ENCODE results near the gene SLC18B1.

Gene SLC18B1

DNA sequence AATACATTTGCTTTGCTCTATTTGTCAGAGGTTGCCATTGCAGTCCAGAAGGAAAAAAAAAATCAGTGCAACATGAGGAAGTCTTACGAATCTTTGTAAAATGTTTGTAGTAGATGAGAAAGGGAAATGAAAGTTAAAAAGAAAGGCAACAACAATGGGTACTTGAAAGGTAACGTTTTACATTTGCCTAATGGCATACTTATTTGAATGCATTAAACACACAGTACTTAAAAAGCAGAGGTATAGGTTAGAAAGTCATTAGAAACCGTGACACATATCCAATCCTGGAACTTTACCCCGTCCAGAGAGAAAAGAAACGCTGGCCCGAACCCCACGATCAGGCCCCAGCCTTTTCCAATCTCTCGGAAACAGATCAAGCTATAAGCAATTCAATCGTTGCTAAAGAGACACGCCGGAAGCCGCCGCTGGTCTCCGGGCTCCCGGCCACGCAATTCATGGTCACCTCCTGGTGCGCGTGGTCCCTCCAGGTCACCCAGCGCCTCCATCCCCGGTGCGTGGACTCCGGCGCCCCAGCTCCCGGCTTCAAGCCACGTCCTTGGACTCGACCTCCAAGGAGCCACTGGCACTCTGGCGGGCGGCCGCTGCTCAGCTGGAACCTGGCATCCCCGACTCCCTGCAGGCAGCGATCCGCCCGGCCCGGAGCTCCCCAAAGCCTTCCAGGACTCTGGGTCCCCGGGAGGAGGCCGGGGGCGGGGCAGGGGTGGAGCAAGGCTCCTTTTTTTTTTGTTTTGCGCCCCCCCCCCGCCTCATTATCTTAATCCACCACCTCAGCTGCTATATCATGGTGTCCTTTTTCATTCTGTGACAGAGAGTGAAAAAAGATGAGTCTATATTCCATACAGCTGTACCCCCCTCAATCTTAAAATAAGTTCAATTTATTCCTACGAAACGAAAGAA is at the start of gene SLC18B1:
TSS of gene SLC18B1 (minus strand) at position 687 of the 918 bp plus-strand sequence. CDS start at position 506, 181 bp downstream.
- peak; percentile 64 for DNase-seq

DNA sequence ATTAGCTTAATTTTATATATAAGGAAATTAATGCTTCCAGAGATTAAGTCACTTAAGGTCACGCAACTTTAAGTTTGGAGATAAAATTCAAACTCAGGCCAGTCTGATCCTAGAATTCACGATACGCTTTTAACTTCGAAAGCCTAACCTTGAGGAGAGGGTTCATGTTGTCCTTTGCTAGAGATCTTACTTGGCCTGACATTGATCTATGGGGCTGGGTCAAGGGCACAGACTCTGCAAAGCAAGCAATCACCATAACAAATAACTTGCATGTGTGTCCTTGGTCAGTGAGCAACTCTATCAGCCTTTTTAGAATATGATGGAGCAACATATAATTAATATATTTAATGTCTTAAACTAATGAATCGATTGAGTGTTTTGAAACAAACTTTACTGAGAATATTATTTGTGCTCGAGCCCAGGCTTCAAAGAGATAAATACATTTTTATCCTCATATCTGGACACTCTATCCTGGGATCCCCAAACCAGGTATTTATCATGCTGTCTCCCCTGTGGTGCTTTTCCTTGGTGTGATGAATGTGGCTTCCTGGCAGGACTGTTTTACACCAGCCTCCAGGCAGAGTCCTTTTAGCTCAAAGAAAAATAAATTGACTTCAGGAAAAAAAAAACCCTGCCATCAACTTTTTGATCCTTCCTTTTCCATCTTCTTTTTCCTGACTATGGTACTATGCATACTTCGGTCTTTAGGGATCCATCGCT is 45.0 kb upstream of the SLC18B1 start:
- no peak for DNase-seq

DNA sequence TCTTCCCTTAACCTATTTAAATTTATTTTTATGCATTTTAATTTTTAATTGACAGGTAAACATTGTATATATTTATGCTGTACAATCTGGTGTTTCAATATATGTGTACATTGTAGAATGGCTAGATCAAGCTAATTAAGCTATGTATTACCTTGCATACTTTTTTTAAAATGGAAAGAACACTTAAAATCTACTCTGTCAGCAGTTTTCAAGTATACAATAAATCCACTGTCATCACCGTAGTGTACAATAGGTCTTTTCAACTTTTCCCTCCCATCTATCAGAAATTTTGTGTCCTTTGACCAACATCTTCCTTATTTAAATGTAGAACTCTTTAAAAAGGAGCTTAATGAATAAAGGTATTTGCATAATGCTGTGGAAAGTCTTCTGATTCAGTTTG is 43.5 kb upstream of the SLC18B1 start:
- no peak for DNase-seq

DNA sequence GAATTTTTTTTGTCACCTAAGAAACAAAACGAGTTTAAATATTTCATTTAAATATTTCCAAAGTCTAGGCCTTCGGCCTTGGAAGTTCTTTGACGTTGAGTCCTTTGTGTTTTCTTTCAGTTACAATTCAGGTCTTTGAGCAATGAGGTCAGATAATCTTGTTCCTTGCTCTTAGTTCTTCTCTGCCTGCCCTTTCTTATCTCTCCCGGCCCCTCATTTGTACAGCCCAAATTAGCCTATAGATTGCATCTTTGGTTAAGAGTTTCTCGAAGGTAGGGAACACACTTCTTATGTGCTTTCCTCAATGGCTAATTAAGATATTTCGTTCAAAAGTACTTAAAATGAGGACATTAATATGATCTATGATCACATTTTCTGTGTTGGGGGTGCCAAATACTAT is 34.5 kb upstream of the SLC18B1 start:
- no peak for DNase-seq

DNA sequence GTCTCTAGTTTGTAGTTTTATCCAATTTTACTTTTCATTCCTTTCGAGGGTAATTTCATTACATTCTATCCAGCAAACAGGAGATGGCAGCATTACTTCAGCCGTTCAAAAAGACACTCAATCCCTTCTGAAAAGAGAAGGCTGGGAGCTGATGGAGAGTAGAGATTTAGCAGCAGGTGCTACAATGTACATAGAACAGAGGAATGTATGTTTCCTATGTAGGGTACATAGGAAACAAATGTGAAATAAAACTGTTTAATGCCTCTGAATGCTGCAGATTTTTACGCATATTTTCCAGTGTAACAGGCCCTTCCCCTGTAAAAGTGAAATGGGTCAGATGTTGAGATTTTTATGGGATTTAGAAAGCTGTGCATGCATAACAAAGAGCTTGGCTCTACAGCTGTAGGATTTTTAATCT is 31.9 kb upstream of the SLC18B1 start:
- no peak for DNase-seq

DNA sequence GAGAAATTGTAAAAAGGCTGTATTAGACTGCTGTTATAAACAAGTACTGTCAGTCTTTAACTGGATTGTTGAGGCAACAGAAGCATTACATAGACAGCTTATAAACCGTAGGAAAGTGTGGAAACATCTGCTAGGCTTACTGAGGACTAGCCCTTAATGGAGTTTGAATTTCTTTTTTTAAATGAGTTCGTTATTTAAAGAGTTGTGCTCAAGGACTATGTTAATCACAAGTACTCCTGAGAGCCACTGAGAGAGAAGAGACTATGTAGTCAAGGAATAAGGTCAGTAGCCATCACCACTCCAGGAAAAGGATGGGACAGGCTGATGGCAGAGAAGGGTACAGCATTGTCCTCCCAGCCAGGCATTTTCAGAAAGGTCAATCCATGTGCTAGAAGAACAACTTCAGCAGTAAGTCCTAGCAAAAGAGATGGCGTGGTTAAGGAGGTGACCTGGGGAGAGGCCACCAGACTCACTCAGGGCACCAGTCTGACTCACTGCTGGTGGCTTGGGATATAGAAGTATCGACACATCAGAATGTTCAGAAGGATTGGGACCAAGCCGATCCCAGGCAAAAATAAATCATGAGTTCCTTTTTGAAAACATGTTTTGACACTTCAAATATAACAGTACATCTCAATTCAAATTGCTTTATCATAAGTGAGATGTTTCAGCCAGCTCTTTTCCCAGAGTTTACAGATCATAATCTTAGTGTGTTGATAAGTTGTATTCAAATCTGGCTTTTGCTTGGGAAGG is 22.4 kb upstream of the SLC18B1 start:
- DNase-seq = no peak

DNA sequence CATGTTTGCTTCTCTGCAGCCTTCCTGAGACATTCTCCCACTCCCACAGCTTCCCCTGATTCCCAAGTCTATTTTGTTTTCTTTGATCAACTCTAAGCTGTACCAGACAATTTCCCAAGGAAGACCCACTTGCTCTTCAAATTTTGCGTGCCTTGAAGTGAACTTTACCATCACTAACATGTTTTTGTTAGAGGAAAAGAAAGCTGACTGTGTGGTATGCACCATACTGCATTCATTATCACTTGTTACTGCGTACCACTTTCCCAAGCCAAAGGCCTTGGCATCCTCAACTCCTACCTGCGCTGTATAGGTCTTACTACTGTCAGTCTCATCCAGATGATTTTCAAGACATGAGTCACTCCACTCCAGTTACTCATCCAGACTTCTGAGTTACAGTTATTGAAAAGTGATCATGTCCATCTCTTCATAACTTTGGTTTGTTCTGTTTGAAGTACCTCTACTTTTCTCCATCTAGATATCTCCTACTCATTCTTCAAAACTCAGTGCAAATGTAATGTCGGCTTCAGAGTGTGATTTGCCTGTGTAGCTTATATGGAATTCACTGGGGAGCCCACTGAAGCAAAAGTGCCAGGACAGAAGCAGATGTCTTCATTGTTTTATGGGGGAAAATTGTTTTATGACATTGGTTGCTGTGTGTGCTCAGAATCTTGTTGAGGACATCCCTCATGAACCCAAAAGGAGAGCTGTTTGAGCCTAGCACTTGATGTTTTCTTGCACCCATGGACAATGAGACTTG is 21.1 kb upstream of the SLC18B1 start:
- DNase-seq = no peak

DNA sequence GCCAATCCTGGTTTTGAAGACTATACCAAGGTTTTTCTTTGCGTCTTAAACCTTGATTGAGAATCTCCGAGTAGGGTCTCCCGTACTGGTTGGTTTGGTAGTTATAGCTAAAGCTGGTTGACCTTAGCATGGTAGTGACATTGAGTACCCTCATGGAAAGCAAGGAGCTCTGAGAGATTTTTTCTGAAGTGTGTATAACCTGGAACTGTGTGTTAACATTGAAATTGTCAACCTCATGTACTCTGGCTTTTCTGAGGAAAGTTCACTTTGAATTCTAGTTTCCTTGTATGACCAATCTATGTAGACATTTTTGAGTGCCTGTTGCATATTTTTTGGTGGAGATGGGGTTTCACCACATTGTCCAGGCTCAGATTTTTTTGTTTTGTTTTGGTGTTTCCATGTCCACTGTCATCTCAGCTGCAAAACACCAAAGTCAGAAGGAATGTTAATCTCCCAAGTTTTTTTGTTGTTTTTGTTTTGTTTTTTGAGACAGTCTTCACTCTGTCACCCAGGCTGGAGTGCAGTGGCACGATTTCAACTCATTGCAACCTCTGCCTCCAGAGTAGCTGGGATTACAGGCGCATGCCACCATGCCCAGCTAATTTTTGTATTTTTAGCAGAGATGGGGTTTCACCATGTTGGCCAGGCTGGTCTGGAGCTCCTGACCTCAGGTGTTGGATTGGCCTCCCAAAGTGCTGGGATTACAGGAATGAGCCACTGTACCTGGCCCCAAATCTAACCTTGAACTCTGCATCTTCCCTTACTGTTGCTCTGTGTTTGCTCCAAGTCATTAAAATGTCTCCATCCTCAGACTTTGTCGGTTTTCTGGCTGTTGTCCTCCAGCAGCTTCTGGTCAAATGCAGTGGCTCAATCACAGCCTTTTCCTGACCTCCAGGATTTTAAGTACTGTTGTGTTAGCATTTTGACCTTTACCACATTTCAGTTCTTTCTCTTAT is 20.2 kb upstream of the SLC18B1 start:
- DNase-seq = no peak

DNA sequence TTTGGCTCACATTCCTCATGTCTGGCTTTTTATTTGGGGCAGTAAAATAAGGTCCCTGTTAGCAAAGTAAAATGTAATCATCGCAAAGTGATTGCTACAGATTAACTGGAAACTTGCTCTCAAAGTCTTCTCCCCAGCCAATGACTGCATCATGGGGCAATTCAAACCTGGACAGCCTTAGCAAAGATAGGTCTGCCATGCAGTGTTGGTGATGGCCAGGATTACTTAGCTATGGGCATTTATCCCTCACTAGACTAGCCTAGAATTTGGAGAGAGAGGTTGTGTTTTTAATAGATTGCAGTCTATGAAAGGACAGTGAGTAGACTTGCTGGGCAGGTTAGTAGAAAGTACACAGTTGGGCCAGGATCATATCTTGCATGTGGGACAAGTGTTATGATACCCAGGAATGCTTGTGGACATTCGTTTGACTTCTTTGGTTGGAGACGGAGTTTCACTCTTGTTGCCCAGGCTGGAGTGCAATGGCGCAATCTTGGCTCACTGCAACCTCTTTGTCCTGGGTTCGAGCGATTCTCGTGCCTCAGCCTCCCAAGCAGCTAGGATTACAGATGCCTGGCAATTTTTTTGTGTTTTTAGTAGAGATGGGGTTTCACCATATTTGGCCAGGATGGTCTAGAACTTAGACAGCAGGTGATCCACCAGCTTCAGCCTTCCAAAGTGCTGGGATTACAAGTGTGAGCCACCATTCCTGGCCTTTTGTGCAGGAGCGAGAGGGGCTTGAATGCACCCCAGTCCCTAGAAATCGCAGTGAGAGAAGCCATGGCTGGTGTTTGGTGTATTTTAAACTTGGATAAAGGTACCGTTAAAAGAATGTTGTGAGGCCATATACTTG is 19.3 kb upstream of the SLC18B1 start:
- no peak for DNase-seq

DNA sequence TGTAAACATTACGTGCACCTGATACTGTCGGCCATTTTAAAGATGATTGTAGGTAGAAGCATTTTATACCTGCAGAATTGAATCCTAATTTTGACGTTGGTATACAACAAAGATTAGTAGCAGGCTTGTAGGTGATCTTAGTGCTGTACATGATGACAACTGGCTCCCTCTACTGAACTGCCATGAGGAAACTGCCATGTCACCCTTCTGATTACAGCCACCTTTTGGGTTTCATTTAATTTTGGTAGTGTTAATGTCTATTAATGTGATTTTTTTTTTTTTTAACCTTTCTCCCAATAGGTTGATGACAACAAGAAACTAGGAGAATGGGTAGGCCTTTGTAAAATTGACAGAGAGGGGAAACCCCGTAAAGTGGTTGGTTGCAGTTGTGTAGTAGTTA is 18.2 kb upstream of the SLC18B1 start:
- DNase-seq = no peak

DNA sequence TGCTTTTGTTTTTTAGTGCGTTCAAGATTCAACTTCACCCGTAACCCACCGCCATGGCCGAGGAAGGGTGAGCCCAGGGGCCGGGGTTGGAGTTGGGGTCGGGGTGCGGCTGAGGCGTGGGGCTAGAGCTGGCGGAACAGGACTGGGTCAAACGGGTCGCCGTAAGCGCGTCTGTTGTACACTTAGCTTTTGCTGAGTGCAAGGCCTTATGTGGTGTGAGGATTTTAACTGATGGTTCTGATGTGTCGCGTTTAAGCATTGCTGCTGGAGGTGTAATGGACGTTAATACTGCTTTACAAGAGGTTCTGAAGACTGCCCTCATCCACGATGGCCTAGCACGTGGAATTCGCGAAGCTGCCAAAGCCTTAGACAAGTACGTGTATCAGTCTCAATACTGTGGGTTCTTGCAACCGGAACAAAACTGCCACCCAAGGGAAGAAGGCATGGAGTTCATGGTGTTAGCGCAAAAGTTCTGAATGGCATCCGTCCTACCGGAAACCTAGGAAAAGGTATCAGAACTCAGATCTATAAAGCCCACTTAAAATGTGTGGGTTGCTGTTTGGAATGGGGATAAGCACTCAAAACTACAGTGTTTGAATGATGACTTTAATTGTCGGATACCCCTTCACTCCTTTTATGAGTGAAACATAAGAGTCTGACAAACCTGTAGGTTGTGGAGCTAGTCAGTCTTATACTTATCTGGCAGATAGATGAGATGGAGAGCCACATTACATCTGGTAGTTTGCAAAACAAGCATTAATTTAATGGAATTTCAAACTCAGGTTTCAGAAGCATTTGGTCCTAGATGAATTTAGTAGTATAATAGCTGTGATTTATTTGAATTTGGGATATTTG is 16.5 kb upstream of the SLC18B1 start:
- DNase-seq = no peak

DNA sequence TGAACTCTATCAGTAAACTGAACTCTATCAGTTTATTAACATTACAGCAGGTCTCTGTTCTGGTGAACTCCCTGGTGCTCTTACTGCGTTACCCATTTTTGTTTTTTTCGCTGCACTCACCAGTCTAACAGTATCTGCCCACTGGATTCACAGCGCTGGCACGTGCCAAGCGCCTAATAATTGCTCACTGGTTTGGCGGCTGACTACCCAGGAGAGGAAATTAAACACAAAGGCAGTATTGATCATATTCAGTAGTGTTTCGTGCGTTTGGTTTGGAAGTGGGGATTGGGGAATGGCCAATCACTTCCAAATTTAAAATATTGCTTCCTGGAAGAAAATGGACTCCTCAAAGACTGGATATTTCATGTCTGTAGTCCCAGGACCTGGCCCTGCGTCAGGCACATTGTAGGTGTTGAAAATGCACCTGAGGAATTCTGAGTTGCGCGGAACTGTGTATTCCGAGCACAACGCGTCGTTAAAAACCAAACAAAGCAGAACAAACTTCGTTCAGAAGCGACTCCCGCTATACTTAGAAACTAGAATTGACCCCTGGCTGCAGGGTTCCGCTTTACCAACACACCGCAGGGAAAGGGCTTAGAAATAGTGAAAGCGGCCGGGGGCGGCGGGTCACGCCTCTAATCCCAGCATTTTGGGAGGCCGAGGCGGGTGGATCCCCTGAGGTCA is 14.9 kb upstream of the SLC18B1 start:
- no peak for DNase-seq

DNA sequence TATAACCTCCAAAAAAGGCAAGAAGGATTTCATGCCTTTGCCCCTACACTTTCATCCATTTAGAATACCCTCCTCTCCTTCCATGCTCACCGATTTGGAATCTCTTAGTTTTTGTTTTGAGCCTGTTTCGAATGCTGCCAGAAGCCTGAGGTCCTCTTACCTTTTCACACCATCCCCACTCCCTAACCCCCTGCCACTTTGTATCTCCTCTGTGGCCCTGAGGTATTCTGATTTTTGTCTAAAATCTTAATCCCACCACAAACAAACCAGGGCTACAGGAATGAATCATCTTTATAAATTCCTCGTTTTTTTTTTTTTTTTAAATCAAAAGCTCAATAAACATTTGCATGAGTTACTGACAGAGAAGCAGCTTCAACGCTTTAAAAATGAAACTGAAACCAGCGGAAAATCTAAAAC is 14.3 kb upstream of the SLC18B1 start:
- DNase-seq = no peak

DNA sequence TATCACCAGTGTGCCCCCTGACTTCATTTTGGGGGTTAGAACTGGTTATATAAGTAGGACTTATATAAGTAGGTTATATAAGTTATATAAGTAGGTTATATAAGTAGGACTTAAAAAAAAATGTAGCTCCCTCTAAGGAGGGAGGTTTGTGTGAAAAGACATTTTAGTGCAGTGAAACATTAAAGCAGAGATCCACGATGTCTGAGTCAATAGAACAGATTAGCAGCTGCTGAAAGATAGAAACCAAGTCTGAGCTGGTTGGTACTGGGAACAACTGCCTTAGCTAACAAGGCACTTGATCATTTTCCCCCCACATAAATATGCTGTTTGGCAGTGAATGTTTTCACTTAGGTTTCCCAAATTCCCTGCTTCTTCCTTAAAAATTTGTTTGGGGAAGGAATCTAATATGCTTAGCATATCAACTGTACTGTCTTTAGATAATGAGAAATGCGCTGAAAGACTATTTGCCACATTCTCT is 13.9 kb upstream of the SLC18B1 start:
- no peak for DNase-seq

DNA sequence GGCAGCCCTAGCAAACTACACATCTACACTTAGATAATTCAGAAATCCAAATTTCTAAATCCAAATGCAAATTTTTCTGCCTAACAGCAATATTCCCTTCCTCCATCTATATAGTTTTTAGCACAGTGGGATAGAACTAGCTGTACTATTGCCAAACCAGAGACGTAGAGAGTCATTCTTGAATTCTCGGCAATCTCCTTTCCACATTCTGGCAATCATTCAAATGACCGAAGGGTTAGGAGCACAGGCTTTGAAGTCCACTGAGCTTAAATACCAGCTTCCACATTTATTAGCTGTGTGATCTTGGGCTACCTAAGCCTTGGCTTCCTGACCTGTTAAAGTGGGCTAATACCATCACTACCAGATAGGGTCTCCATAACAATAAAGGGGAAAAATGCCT is 12.8 kb upstream of the SLC18B1 start:
- no peak for DNase-seq

DNA sequence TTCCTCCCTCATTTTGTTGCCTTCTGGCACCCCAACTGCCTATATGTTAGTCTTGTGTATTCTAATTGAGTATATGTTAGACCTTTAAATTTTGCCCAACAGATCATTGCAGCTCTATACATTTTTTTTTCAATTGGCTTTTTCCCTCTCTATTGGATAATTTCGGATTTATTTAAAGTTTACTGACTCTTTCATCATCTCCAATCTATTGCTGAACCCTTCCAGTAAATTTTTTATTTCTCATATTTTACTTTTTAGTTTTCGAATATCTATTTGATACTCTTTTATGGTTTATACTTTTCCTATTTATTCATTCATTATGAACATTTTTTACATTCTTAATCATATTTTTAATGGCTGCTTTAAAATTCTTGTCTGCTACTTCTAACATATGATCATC is 7.1 kb upstream of the SLC18B1 start:
- no peak for DNase-seq

DNA sequence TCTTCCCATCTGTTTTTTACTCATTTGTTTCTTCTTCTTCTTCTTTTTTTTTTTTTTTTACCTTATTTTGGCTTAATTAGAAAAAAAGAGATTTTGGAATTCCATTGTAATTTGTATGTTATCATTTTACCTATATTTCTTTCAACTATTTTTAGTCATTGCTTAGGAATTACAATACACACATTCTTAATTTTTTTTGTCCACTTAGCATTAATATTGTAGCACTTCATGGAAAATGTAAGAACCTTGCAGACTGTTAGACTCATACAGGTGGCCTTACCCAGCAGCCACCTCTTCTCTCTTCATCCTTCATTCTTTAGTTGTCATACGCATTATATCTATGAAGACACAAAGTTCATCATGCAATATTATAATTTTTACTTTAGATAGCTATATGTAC is 5.8 kb upstream of the SLC18B1 start:
- DNase-seq = no peak

DNA sequence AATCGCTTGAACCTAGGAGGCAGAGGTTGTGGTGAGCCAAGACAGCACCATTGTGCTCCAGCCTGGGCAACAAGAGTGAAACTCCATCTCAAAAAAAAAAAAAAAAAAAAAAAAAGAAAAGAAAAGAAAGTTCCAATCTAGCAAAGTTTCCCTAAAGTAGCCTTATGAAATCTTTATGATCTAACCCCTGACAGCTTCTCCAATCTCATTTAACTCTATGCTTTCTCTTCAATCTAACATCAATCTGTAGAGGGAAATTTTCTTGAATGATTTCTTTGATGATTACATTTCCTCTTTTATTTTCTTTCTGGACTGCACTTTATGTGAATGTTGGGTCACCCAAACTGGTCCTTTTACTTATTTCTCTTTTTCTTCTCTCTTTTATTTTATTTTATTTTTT is 2.2 kb upstream of the SLC18B1 start:
- no peak for DNase-seq
